ENCODE results near the gene SLC10A6. TPM values are rescaled to one million over a fixed set of nuclear protein-coding genes. Genes with fewer than 3 reads are reported as not detected.

The SLC10A6 gene
- total RNA-seq, 1 donor from 2014 or later = not detected

DNA sequence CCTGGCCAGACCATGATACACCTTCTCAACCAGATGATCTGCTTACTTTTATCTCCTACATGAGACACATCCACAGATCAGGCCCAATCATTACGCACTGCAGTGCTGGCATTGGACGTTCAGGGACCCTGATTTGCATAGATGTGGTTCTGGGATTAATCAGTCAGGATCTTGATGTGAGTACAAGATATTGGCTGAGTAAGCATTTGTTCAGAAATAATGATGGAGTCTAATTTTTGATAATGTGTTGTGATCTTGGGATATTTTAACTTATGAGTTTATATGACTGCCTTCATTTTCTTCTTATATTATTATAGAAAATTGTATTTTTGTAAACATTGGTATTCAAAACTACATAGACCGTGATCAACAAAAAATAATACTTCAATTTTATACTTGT lies 39.4 kb downstream of the SLC10A6 start:
- FAIRE-seq (no peak), DNase-seq (ENCODE audit: low spot score in 2 of 2) (no peak)

DNA sequence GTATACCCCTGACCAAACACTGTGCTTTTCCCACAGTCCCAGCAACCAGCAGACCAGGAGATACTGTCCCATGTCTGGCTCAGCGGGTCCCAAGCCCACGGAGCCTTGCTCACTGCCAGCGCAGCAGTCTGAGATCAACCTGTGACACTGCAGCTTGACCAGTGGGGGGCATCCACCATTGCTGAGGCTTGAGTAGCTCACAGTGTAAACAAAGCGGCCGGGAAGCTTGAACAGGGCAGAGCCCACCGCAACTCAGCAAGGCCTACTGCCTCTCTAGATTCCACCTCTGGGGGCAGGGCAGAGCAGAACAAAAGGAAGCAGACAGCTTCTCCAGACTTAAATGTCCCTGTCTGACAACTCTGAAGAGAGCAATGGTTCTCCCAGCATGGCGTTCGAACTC lies 58.1 kb downstream of the SLC10A6 start:
- DNase-seq (ENCODE audit: low spot score in 2 of 2) = no peak
- no peak for FAIRE-seq

DNA sequence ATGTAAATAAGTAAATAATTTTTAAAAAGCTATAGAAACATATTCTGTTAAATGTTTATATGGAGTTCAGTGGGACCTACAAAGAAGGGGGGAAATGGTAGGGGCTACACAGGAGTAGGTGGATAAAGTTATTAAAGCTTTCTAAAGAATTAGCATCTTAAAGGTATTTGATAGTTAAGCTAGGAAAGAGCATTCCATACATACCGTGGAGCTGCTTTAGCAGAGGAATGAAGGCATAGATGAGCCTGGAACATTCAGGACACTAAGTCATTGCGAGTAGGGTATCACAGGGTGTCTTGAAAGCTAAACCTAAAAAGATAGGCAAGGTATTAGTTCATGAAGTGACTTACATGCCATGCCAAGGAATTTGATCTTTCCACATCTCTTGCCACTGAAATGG lies 60.4 kb downstream of the SLC10A6 start:
- DNase-seq (ENCODE audit: low spot score in 2 of 2) (no peak), FAIRE-seq (no peak)

DNA sequence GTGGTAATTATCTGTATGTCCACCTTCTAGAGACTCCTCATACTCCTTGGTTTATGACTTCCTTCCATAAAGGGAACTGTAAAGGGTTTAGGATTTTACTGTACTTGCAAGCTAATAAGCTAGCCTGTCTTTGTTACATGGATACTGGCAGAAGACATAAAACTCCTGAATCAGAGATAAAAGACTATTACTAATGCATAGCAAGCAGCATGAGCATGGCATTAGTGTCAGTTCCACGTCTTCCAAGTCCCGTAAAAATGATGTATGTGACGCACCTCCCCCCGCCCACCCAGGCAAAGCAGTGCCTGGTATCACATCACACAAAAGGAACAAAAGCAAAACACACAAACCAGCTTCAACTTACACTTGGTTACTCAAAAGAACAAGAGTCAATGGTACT lies 71.0 kb downstream of the SLC10A6 start:
- no peak for FAIRE-seq
- no peak for DNase-seq (ENCODE audit: low spot score in 2 of 2)

DNA sequence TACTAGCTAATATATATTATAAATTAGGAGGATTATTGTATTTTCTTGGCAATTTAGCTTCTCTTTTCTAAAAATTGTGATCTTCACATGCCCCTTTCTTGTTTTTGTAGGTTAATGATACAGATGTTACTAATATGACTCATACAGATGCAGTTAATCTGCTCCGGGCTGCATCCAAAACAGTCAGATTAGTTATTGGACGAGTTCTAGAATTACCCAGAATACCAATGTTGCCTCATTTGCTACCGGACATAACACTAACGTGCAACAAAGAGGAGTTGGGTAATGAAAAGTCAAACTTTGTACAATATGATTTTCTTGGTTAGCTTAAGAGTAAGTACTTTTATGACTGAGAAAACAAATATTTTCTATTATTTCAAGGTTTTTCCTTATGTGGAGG lies 74.1 kb downstream of the SLC10A6 start:
- DNase-seq (ENCODE audit: low spot score in 2 of 2) = no peak
- no peak for FAIRE-seq

Other genes with a start within 250 kb of the SLC10A6 start
- gene C4orf36, start 43.0 kb upstream of the SLC10A6 start, total RNA-seq = 2.0 TPM
- gene AFF1, start 85.6 kb upstream of the SLC10A6 start, total RNA-seq = 2.9 TPM